Fibroblast of lung (primary cell): ENCODE data around the gene CCT8.

ENCODE experiments used
- EZH2 ChIP-seq: IDR thresholded peaks from 2 replicates; pipeline ENCODE4 v1.5.1; 2012; ENCODE audit warnings: low read length, control low read depth, mild to moderate bottlenecking; ENCODE audit errors: missing control alignments
- TF ChIP-seq, protein P1 (sequence below), 2 donors: IDR thresholded peaks in 1 of 2; conservative IDR thresholded peaks in 1 of 2; 1 replicate in 1 of 2; 2 replicates in 1 of 2; pipeline ENCODE4 v1.5.1; 2011 to 2012; ENCODE audit warnings: low read length in 2 of 2, control low read depth in 1 of 2, inconsistent platforms in 1 of 2, low read depth in 1 of 2, mild to moderate bottlenecking in 1 of 2

DNA sequence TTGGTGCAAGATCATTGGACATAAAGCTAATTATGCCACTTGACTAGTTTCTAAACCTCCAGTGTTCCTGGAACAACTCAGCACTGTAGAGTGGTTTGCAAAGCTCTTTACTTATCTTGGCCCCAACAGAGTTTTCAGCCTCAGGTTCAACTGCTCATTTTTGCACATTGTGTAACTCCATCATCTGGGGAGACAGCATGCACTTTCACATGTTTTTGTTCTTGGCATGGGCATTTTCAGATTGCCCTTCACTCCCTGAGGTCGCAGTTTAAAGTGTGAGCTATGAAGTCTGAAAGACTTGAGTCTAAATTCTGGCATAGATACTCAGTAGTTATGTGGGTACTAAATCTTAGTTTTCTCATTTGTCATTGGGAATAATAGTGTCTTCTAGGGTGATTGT, 43.9 kb downstream of the CCT8 start:
- TF ChIP-seq, protein P1, sequence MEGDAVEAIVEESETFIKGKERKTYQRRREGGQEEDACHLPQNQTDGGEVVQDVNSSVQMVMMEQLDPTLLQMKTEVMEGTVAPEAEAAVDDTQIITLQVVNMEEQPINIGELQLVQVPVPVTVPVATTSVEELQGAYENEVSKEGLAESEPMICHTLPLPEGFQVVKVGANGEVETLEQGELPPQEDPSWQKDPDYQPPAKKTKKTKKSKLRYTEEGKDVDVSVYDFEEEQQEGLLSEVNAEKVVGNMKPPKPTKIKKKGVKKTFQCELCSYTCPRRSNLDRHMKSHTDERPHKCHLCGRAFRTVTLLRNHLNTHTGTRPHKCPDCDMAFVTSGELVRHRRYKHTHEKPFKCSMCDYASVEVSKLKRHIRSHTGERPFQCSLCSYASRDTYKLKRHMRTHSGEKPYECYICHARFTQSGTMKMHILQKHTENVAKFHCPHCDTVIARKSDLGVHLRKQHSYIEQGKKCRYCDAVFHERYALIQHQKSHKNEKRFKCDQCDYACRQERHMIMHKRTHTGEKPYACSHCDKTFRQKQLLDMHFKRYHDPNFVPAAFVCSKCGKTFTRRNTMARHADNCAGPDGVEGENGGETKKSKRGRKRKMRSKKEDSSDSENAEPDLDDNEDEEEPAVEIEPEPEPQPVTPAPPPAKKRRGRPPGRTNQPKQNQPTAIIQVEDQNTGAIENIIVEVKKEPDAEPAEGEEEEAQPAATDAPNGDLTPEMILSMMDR (conservative IDR thresholded peaks at IDR 0.05 in 1 of 2, IDR thresholded peaks at IDR 0.05 in 1 of 2; ENCODE audit: low read depth in 1 of 2, low read length in 2 of 2): no peak
- no peak for TF ChIP-seq EZH2
